Measurements from ENCODE around the gene KCNIP1.

DNA sequence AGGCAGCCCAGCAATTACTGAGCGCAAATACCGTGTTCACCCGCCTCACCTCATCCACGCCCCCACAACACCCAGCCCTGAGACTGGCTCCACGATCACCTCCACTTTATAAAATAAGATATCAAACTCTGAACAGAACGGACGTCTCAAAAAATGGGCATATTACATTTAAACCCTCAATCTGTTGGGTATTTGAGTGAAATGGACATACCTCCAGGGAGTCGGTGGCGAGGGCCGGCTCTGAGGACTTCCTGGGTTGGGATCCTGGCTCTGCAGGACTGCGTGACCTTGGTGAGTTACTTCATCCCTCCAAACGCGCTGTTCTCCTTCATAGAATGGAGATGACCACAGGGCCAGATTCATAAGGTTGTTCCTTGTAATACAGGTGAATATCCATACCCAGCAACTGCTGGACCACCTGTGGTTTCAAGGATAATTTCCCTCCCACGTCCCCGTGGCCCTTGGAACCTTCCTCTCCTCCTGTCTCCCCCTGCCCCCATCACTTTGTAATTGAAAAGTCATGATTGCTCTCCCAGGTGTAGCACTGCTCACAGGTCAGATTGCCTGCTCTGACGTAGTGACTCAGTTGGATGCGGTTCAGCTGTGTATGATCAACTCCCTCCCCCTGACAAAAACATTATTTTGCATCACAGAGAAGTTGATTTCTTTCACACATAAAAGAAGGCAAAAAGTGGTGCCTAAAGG lies 135.6 kb downstream of the KCNIP1 start:
- TF ChIP-seq POLR2A (IDR thresholded peaks at IDR 0.05; ENCODE audit: low read depth) (no peak), EP300 (IDR thresholded peaks at IDR 0.05) (no peak)
- TF ChIP-seq, protein P1, sequence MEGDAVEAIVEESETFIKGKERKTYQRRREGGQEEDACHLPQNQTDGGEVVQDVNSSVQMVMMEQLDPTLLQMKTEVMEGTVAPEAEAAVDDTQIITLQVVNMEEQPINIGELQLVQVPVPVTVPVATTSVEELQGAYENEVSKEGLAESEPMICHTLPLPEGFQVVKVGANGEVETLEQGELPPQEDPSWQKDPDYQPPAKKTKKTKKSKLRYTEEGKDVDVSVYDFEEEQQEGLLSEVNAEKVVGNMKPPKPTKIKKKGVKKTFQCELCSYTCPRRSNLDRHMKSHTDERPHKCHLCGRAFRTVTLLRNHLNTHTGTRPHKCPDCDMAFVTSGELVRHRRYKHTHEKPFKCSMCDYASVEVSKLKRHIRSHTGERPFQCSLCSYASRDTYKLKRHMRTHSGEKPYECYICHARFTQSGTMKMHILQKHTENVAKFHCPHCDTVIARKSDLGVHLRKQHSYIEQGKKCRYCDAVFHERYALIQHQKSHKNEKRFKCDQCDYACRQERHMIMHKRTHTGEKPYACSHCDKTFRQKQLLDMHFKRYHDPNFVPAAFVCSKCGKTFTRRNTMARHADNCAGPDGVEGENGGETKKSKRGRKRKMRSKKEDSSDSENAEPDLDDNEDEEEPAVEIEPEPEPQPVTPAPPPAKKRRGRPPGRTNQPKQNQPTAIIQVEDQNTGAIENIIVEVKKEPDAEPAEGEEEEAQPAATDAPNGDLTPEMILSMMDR (IDR thresholded peaks at IDR 0.05): no peak

All from esophagus muscularis mucosa (tissue), 4 donors.